ENCODE measurements around the gene NKRF. TPM values are rescaled to one million over a fixed set of nuclear protein-coding genes. Genes with fewer than 3 reads are reported as not detected.

Gene NKRF
- polyA plus RNA-seq, 1 of the 3 experiments (the other 2 are of a cell fraction): 3.2 TPM

DNA sequence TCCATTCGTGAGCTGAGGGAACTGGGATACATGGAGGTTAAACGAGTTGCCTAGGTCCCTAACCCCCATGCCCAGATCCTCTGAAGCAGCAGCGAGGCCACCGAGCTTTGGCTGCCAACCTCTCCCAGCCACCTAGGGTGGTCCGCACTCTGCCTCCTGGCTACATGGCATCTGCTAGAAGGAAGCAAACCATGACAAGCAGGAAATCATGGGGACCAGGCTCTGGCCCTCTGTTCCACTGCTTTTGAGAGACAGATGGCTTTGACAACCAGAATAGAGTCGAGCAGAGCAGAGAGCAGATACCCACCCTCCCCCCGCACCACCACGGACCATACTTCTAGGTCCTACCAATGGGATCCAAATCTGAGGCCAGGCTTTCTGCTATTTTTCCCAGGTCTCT, 37.5 kb upstream of the NKRF start (continued):
- TF ChIP-seq, protein P1, sequence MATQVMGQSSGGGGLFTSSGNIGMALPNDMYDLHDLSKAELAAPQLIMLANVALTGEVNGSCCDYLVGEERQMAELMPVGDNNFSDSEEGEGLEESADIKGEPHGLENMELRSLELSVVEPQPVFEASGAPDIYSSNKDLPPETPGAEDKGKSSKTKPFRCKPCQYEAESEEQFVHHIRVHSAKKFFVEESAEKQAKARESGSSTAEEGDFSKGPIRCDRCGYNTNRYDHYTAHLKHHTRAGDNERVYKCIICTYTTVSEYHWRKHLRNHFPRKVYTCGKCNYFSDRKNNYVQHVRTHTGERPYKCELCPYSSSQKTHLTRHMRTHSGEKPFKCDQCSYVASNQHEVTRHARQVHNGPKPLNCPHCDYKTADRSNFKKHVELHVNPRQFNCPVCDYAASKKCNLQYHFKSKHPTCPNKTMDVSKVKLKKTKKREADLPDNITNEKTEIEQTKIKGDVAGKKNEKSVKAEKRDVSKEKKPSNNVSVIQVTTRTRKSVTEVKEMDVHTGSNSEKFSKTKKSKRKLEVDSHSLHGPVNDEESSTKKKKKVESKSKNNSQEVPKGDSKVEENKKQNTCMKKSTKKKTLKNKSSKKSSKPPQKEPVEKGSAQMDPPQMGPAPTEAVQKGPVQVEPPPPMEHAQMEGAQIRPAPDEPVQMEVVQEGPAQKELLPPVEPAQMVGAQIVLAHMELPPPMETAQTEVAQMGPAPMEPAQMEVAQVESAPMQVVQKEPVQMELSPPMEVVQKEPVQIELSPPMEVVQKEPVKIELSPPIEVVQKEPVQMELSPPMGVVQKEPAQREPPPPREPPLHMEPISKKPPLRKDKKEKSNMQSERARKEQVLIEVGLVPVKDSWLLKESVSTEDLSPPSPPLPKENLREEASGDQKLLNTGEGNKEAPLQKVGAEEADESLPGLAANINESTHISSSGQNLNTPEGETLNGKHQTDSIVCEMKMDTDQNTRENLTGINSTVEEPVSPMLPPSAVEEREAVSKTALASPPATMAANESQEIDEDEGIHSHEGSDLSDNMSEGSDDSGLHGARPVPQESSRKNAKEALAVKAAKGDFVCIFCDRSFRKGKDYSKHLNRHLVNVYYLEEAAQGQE (IDR thresholded peaks at IDR 0.05; ENCODE audit: low read depth, low read length): no peak
- TF ChIP-seq GABPA (IDR thresholded peaks at IDR 0.05; ENCODE audit: low read depth): no peak
- TF ChIP-seq EZH2phosphoT487 (IDR thresholded peaks at IDR 0.05; ENCODE audit: borderline replicate concordance, low read depth): no peak
- TF ChIP-seq FOXM1 (IDR thresholded peaks at IDR 0.05; ENCODE audit: low read depth): no peak
- TF ChIP-seq NFIC (IDR thresholded peaks at IDR 0.05; ENCODE audit: borderline replicate concordance): no peak
- no peak for TF ChIP-seq RCOR1 (IDR thresholded peaks at IDR 0.05; ENCODE audit: low read length)
- no peak for TF ChIP-seq MXI1 (IDR thresholded peaks at IDR 0.05; ENCODE audit: low read depth, low read length)

DNA sequence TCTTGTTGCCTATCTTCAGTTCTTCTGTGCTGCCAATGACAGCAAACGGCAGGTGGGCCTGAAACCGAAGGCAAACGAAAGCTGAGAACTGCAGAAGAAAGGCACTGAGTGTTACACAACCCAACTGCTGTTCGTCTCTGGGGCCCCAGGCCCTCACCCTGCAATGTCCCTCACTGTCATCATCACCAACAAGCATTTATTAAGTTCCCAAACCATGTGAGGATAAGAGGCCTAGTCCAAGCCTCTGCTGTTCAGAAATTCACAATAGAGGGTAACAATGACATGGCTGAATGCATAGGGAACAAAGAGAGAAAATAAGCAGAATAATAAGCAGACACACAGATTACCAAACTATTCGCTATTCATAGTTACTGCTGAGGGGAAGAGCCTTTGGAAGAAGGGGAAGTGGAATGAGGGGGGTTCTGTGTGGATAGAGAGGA, 34.5 kb upstream of the NKRF start:
- H3K79me2 ChIP-seq (ENCODE audit: insufficient read depth): no peaks in the 10 kb centered on the region
- H3K9me3 ChIP-seq: no peaks in the 10 kb centered on the region
- no peaks in the 10 kb centered on the region for H4K20me1 ChIP-seq (ENCODE audit: insufficient read depth)
- WGBS (ENCODE audit: low lambda C conversion rate): 60% methylated on average over 5 of the region's 5 CpGs
- H3K4me3 ChIP-seq (ENCODE audit: low read depth in 2 of 2, low read length in 1 of 2): no peak overlapping the region
- no peaks in the 10 kb centered on the region for H3K9me2 ChIP-seq
- no peaks in the 10 kb centered on the region for H3F3A ChIP-seq (replicated peaks; ENCODE audit: insufficient read depth)
- peaks cover 0 to 8% of the 10 kb centered on the region in 2 experiments for H3K36me3 ChIP-seq (replicated peaks in 1 of 2; ENCODE audit: control insufficient read depth in 1 of 2, insufficient read depth in 2 of 2, low read length in 1 of 2)
- CTCF ChIA-PET: interaction anchor here (1.0 kb wide), 1 partner anchor 13 kb away, joined by 6 read pairs; no protein-coding TSS in a partner anchor
- H3K9ac ChIP-seq: no peak overlapping the region
- H3K4me1 ChIP-seq (ENCODE audit: control insufficient read depth in 1 of 2, insufficient read depth in 2 of 2, low read depth in 1 of 2, low read length in 1 of 2): no peaks in the 10 kb centered on the region
- no peak for DNase-seq
- H3K4me2 ChIP-seq: no peak overlapping the region
- no peak overlapping the region for H3K27ac ChIP-seq (ENCODE audit: low read depth in 2 of 2, low read length in 1 of 2)
- H3K27me3 ChIP-seq (ENCODE audit: insufficient read depth): no peaks in the 10 kb centered on the region; the same call in 1 of the 2 replicates
- POLR2A ChIA-PET: no interaction called here
- H2AFZ ChIP-seq (ENCODE audit: low read depth): no peak overlapping the region
- TF ChIP-seq EZH2phosphoT487 (IDR thresholded peaks at IDR 0.05; ENCODE audit: borderline replicate concordance, low read depth): no peak
- TF ChIP-seq RCOR1 (IDR thresholded peaks at IDR 0.05; ENCODE audit: low read length): no peak
- no peak for TF ChIP-seq RAD21 (IDR thresholded peaks at IDR 0.05; ENCODE audit: low read length)
- TF ChIP-seq FOXM1 (IDR thresholded peaks at IDR 0.05; ENCODE audit: low read depth): no peak
- no peak for TF ChIP-seq FOSL2 (IDR thresholded peaks at IDR 0.05; ENCODE audit: borderline replicate concordance, low read depth)

DNA sequence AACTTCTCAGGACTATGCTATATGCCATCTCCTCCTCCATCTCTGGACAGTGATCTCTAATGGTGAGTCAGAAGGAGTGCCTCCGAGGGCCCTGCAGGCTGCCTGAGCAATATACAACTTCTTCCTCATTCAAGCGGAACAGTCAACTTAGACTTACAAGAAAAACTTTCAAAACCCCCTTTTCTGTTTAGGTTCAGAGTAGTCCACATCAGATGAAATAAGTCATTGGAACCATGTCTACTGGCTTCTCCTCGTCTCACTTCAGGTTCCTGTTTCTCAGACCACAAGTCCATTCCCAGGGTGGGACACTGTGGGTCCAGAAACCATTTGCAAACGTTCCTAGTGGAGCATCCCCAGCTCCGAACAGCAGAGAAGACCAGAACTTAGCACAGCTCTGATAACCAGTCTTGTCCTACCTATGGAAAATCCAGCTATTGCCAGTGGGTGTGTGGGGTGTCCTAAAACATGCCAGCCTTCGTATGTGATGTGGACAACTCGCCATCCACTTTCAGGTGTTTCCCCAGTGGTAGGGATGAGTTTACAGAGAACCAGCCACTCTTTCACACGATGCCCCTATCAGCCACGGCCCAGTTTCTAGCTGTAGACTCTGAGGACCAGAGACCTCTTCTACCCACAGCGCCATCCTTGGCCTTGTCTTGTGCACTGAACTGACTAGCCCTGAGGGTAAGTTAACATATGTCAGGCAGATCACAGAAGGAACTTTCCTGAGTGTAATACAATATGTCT, 32.7 kb upstream of the NKRF start:
- Histone ChIP-seq H3K36me3 (replicated peaks in 1 of 2; ENCODE audit: control insufficient read depth in 1 of 2, insufficient read depth in 2 of 2, low read length in 1 of 2) (peaks cover 0 to 8% of the 10 kb centered on the region in 2 experiments), H3K4me2 (no peak overlapping the region), H2AFZ (ENCODE audit: low read depth) (no peak overlapping the region), H3K9me2 (no peaks in the 10 kb centered on the region), H3K4me1 (ENCODE audit: control insufficient read depth in 1 of 2, insufficient read depth in 2 of 2, low read depth in 1 of 2, low read length in 1 of 2) (no peaks in the 10 kb centered on the region), H3K27ac (ENCODE audit: low read depth in 2 of 2, low read length in 1 of 2) (no peak overlapping the region), H4K20me1 (ENCODE audit: insufficient read depth) (no peaks in the 10 kb centered on the region), H3K4me3 (ENCODE audit: low read depth in 2 of 2, low read length in 1 of 2) (no peak overlapping the region), H3F3A (replicated peaks; ENCODE audit: insufficient read depth) (no peaks in the 10 kb centered on the region), H3K27me3 (ENCODE audit: insufficient read depth) (no peaks in the 10 kb centered on the region; the same call in 1 of the 2 replicates), H3K79me2 (ENCODE audit: insufficient read depth) (no peaks in the 10 kb centered on the region), H3K9me3 (no peaks in the 10 kb centered on the region), H3K9ac (no peak overlapping the region)
- CTCF ChIA-PET: no interaction called here
- WGBS (ENCODE audit: low lambda C conversion rate): 38% methylated on average over 10 of the region's 10 CpGs
- no peak for DNase-seq
- POLR2A ChIA-PET: no interaction called here
- TF ChIP-seq, protein P2, sequence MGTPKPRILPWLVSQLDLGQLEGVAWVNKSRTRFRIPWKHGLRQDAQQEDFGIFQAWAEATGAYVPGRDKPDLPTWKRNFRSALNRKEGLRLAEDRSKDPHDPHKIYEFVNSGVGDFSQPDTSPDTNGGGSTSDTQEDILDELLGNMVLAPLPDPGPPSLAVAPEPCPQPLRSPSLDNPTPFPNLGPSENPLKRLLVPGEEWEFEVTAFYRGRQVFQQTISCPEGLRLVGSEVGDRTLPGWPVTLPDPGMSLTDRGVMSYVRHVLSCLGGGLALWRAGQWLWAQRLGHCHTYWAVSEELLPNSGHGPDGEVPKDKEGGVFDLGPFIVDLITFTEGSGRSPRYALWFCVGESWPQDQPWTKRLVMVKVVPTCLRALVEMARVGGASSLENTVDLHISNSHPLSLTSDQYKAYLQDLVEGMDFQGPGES (IDR thresholded peaks at IDR 0.05; ENCODE audit: low read depth, low read length): no peak
- no peak for TF ChIP-seq POLR2AphosphoS5 (IDR thresholded peaks at IDR 0.05; ENCODE audit: low read depth, low read length)
- no peak for TF ChIP-seq GABPA (IDR thresholded peaks at IDR 0.05; ENCODE audit: low read depth)
- TF ChIP-seq NRF1 (IDR thresholded peaks at IDR 0.05; ENCODE audit: low read depth, low read length): no peak
- TF ChIP-seq, protein P3, sequence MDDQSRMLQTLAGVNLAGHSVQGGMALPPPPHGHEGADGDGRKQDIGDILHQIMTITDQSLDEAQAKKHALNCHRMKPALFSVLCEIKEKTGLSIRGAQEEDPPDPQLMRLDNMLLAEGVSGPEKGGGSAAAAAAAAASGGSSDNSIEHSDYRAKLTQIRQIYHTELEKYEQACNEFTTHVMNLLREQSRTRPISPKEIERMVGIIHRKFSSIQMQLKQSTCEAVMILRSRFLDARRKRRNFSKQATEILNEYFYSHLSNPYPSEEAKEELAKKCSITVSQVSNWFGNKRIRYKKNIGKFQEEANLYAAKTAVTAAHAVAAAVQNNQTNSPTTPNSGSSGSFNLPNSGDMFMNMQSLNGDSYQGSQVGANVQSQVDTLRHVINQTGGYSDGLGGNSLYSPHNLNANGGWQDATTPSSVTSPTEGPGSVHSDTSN (IDR thresholded peaks at IDR 0.05): no peak
- TF ChIP-seq TCF12 (IDR thresholded peaks at IDR 0.05): no peak
- TF ChIP-seq, protein P4, sequence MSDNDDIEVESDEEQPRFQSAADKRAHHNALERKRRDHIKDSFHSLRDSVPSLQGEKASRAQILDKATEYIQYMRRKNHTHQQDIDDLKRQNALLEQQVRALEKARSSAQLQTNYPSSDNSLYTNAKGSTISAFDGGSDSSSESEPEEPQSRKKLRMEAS (IDR thresholded peaks at IDR 0.05; ENCODE audit: low read depth): no peak

All from SK-N-SH (cell line).